Right hindlimb (tissue), 1 donor: ENCODE data around the gene ETF1.
A peak's percentile ranks its signal among the peaks of the same experiment; 100 is the strongest.

ENCODE experiments used
- DNase-seq: peaks from one replicate; pipeline ENCODE4 v3.0.0-alpha.2; 2018

The ETF1 gene

GRCh38 chr5:138560971-138561370 is 17.9 kb upstream of the ETF1 start:
- DNase-seq = no peak

- DNase-seq = no peak
Measured at GRCh38 chr5:138559937-138560336, 16.9 kb upstream of the ETF1 start.

- DNase-seq = no peak
Measured at GRCh38 chr5:138557677-138558076, 14.6 kb upstream of the ETF1 start.

- no peak for DNase-seq
Measured at GRCh38 chr5:138554143-138554542, 11.1 kb upstream of the ETF1 start.

- no peak for DNase-seq
Measured at GRCh38 chr5:138553437-138554095, 10.5 kb upstream of the ETF1 start.

GRCh38 chr5:138552657-138553056 is 9.6 kb upstream of the ETF1 start:
- DNase-seq = no peak

- no peak for DNase-seq
Measured at GRCh38 chr5:138549414-138549813, 6.4 kb upstream of the ETF1 start.

GRCh38 chr5:138545919-138546562 is 3.0 kb upstream of the ETF1 start:
- no peak for DNase-seq

GRCh38 chr5:138544181-138545134 is 1.4 kb upstream of the ETF1 start:
- DNase-seq = peak; percentile 25

- no peak for DNase-seq
Measured at GRCh38 chr5:138543730-138544104, 681 bp upstream of the ETF1 start.

- DNase-seq = no peak
Measured at GRCh38 chr5:138542180-138542955, 668 bp downstream of the ETF1 start.

GRCh38 chr5:138541511-138542179 is 1.4 kb downstream of the ETF1 start:
- no peak for DNase-seq

GRCh38 chr5:138539791-138540190 is 3.2 kb downstream of the ETF1 start:
- DNase-seq = no peak

- no peak for DNase-seq
Measured at GRCh38 chr5:138538943-138539627, 4.0 kb downstream of the ETF1 start.

GRCh38 chr5:138536665-138537315 is 6.2 kb downstream of the ETF1 start:
- DNase-seq = no peak

- no peak for DNase-seq
Measured at GRCh38 chr5:138536215-138536614, 6.8 kb downstream of the ETF1 start.

GRCh38 chr5:138533973-138534941 is 8.8 kb downstream of the ETF1 start:
- DNase-seq = no peak

GRCh38 chr5:138529812-138530211 is 13.2 kb downstream of the ETF1 start:
- no peak for DNase-seq

GRCh38 chr5:138528744-138529469 is 14.1 kb downstream of the ETF1 start:
- DNase-seq = no peak
